Muscle layer of duodenum (tissue), 2 donors: Measurements from ENCODE around the gene ZSCAN9.

Source experiments
- H3K27ac ChIP-seq: one replicate; pipeline ENCODE4 v1.7.0; 2013; ENCODE audit warnings: mild to moderate bottlenecking, low read length
- H3K27me3 ChIP-seq: one replicate; pipeline ENCODE4 v1.7.0; 2013; ENCODE audit warnings: low read depth, mild to moderate bottlenecking, control low read depth, low read length
- H3K36me3 ChIP-seq, 2 donors: one replicate each; pipeline ENCODE4 v1.7.0; 2013; ENCODE audit warnings: low read length in 2 of 2, control low read depth in 1 of 2, mild to moderate bottlenecking in 1 of 2; ENCODE audit not compliant: insufficient read depth in 2 of 2, control insufficient read depth in 1 of 2
- H3K4me1 ChIP-seq, 2 donors: one replicate each; pipeline ENCODE4 v1.7.0; 2013; ENCODE audit warnings: low read length in 2 of 2, mild to moderate bottlenecking in 2 of 2, control low read depth in 1 of 2, moderate library complexity in 1 of 2; ENCODE audit not compliant: insufficient read depth in 2 of 2, control insufficient read depth in 1 of 2
- H3K4me3 ChIP-seq, 2 donors: one replicate each; pipeline ENCODE4 v1.7.0; 2013; ENCODE audit warnings: low read length in 2 of 2, low read depth in 1 of 2, mild to moderate bottlenecking in 1 of 2
- H3K9me3 ChIP-seq, 2 donors: one replicate each; pipeline ENCODE4 v1.7.0; 2013; ENCODE audit warnings: low read length in 2 of 2, control low read depth in 1 of 2, mild to moderate bottlenecking in 1 of 2; ENCODE audit not compliant: control insufficient read depth in 1 of 2
- donor health status: healthy.

The ZSCAN9 gene

GRCh38 chr6:28252009-28252975 is 27.2 kb downstream of the ZSCAN9 start, which contains the start of gene ZKSCAN4:
TSS of gene ZKSCAN4 (minus strand) at chr6:28252269. CDS start at chr6:28251980, 289 bp downstream.
- peak within 1 kb of the TSS; percentile 87 to 100 for H3K4me3 ChIP-seq
- H3K4me1 ChIP-seq: peaks cover 6 to 17% of the 10 kb centered on the region in 2 donors
- no peaks in the 10 kb centered on the region for H3K27me3 ChIP-seq
- H3K27ac ChIP-seq: peak within 1 kb of the TSS; percentile 53
- no peaks in the 10 kb centered on the region for H3K9me3 ChIP-seq
- H3K36me3 ChIP-seq: peaks cover 0 to 21% of the 10 kb centered on the region in 2 donors

GRCh38 chr6:28254121-28254519 is 29.0 kb downstream of the ZSCAN9 start:
- H3K4me3 ChIP-seq: no peak overlapping the region
- H3K36me3 ChIP-seq: peaks cover 0 to 5% of the 10 kb centered on the region in 2 donors
- peaks cover 6 to 20% of the 10 kb centered on the region in 2 donors for H3K4me1 ChIP-seq
- no peak overlapping the region for H3K27ac ChIP-seq
- H3K9me3 ChIP-seq: no peaks in the 10 kb centered on the region
- no peaks in the 10 kb centered on the region for H3K27me3 ChIP-seq

DNA sequence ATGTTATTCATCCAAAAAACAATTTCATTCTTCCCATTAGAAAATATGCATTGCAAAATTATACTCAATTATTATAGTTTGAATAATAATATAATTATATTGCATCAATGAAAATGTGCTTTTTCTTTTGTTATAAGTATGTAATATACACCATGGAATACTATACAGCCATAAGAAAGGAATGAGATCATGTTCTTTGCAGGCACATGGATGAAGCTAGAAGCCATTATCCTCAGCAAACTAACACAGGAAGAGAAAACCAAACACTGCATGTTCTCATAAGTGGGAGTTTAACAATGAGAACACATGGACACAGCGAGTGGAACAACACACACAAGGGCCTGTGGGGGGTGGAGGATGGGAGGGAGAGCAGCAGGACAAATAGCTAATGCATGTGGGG is 32.0 kb downstream of the ZSCAN9 start:
- no peak overlapping the region for H3K4me3 ChIP-seq
- H3K4me1 ChIP-seq: peaks cover 6 to 10% of the 10 kb centered on the region in 2 donors
- no peaks in the 10 kb centered on the region for H3K36me3 ChIP-seq
- H3K27me3 ChIP-seq: no peaks in the 10 kb centered on the region
- no peak overlapping the region for H3K27ac ChIP-seq
- peaks cover 0 to 16% of the 10 kb centered on the region in 2 donors for H3K9me3 ChIP-seq

- Histone ChIP-seq H3K9me3 (peaks cover 0 to 16% of the 10 kb centered on the region in 2 donors), H3K4me3 (peak within 1 kb of the TSS; percentile 61 to 68), H3K27me3 (no peaks in the 10 kb centered on the region), H3K27ac (no peak within 1 kb of the TSS), H3K36me3 (no peaks in the 10 kb centered on the region), H3K4me1 (peaks cover 0 to 3% of the 10 kb centered on the region in 2 donors)
Observed at GRCh38 chr6:28258877-28259777, 34.1 kb downstream of the ZSCAN9 start, which contains the start of gene NKAPL. TSS of gene NKAPL (plus strand) at chr6:28259297. CDS start at chr6:28259372, 75 bp downstream.

GRCh38 chr6:28263922-28264321 is 38.8 kb downstream of the ZSCAN9 start:
- no peaks in the 10 kb centered on the region for H3K36me3 ChIP-seq
- peaks cover 7 to 14% of the 10 kb centered on the region in 2 donors for H3K4me1 ChIP-seq
- no peak overlapping the region for H3K27ac ChIP-seq
- H3K4me3 ChIP-seq: no peak overlapping the region
- H3K27me3 ChIP-seq: no peaks in the 10 kb centered on the region
- H3K9me3 ChIP-seq: peaks cover 0 to 16% of the 10 kb centered on the region in 2 donors

- Histone ChIP-seq H3K4me1 (peaks cover 7 to 14% of the 10 kb centered on the region in 2 donors), H3K27ac (no peak overlapping the region), H3K9me3 (peaks cover 0 to 10% of the 10 kb centered on the region in 2 donors), H3K27me3 (no peaks in the 10 kb centered on the region), H3K4me3 (no peak overlapping the region), H3K36me3 (no peaks in the 10 kb centered on the region)
Observed at GRCh38 chr6:28264834-28265401, 39.8 kb downstream of the ZSCAN9 start.

- Histone ChIP-seq H3K27ac (peak overlapping the region; percentile 86), H3K36me3 (no peaks in the 10 kb centered on the region), H3K9me3 (no peaks in the 10 kb centered on the region), H3K4me1 (peaks cover 7 to 14% of the 10 kb centered on the region in 2 donors), H3K27me3 (no peaks in the 10 kb centered on the region), H3K4me3 (peak overlapping the region; percentile 80 to 94)
Observed at GRCh38 chr6:28266563-28266961, 41.5 kb downstream of the ZSCAN9 start.

DNA sequence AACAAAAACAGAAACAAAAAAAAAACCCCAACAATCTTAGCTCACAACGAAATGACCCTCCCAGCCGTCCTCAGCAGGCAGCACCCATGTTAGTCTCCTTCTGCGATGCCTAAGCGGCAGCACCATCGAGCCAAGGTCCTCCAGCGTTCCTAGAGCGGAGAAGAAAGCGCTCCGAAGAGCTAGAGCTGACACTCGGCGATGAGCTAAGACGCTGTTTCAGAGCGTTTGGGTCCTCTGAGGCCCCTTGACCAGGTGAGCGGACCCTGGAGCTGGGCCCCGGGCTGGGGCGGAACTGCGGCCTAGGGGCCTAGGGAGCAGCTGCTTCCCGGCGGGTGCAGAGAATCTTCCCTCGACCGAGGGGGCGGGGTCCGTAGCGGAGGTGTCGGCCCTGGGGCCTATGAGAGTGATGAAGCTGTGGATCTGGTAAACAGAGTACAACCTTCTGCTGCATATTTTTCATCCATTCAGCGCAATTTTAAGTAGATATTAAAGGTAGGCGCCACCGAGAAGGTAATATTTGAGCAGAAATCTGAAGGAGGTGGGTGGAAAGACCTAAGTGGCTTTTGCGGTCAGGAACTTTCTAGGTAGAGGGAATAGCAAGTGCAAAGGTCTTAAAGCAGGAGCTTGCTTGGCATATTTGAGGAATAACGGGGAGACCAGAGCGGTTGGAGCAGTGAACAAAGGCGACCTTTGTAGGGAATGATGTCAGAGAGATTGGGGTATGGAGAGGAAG is 42.1 kb downstream of the ZSCAN9 start, which contains the start of gene ZSCAN26:
Gene ZSCAN26, plus strand, starts transcription at position 182 of the 733 bp plus-strand sequence. CDS start 4,777 bp downstream, outside the sequence.
- Histone ChIP-seq H3K36me3 (peaks cover 4 to 5% of the 10 kb centered on the region in 2 donors), H3K4me3 (peak within 1 kb of the TSS; percentile 80 to 94), H3K4me1 (peaks cover 7 to 14% of the 10 kb centered on the region in 2 donors), H3K27me3 (no peaks in the 10 kb centered on the region), H3K9me3 (no peaks in the 10 kb centered on the region), H3K27ac (peak within 1 kb of the TSS; percentile 86)

GRCh38 chr6:28267695-28268059 is 42.6 kb downstream of the ZSCAN9 start:
- no peaks in the 10 kb centered on the region for H3K27me3 ChIP-seq
- peaks cover 9 to 10% of the 10 kb centered on the region in 2 donors for H3K36me3 ChIP-seq
- H3K4me1 ChIP-seq: peaks cover 7 to 14% of the 10 kb centered on the region in 2 donors
- no peaks in the 10 kb centered on the region for H3K9me3 ChIP-seq
- peak overlapping the region; percentile 86 for H3K27ac ChIP-seq
- H3K4me3 ChIP-seq: peak overlapping the region; percentile 80 to 94

DNA sequence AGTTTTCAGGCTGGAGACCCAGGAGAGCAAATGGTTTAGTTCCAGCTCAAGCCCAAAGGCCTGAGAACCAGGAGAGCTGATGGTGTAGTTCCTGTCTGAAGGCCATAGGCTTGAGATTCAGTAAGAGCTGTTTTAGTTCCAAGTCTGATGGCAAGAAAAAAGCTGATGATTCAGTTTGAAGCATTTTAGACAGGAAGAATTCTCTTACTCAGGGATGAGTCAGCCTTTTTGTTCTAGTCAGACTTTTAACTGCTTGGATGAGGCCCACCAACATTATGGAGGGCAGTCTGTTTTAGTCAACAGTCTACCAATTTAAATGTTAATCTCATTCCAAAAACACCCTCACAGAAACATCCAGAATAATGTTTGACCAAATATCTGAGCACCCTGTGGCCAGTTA is 44.4 kb downstream of the ZSCAN9 start:
- Histone ChIP-seq H3K36me3 (peaks cover 18 to 27% of the 10 kb centered on the region in 2 donors), H3K4me1 (peaks cover 7 to 14% of the 10 kb centered on the region in 2 donors), H3K9me3 (no peaks in the 10 kb centered on the region), H3K27me3 (no peaks in the 10 kb centered on the region), H3K4me3 (no peak overlapping the region), H3K27ac (no peak overlapping the region)
